NCI-H446 treated with DMSO at 0.1 percent for 48 hours (cell line): Measurements from ENCODE around the gene MDC1.

Experiments used
- DNase-seq: peaks from one replicate; lab custom pipeline; 2025; lab: John Stamatoyannopoulos, UW

Gene MDC1

DNA sequence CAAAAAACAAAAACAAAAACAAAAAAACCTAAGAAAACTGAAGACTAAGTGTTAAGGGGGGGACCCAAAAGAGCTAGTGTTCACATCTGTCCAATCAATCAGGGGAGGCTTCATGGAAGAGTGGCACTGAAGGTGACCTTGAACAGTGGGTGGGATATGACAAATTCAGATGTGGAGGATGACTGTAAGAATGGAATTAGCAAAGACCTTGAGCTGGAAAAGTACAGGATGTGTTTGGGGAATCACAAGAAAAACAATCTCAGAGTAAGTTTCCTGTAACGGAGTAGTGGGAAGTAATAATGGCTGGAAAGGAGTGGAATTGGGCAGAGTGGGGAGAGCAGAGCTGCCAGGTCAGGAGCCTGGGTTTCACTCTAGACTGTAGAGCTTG lies 30.2 kb upstream of the MDC1 start:
- DNase-seq: no peak

DNA sequence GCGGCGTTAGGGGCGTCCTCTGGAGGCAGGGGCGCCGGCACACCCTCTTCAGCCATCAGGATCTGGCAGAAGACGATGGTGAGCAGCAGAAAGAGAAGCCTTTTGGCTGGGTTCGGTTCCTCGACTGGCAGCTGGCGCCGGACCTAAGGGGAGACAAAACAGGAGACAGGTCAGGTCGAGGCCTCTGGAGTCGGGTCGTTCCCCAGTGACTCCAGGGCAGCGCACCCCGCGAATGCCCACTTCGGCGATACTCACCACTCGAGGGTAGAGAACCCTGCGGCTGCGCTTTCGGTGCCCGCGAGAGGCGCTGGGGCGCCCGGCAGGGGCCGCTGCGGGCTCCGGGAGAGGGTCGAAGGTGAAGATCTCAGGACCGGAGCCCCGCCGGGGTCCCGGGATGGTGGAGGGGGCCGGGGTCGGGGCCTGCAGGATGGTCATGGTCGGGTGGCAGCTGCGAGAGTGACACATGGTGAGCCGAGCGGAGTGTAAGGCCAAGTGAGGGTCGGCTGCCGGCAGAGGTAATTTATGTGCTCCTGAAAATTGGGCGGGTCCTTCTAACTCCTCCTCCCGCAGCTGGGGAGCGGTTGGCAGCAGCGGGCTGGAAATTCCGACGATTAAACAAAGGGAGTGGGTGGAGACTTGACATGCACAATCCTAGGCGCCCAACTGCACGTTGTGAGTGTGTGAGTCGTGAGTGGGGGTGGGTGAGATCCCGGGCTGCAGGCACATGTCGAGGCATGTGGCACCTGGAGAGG lies 27.1 kb upstream of the MDC1 start, which contains the start of gene IER3:
TSS of gene IER3 (minus strand) at position 494 of the 752 bp plus-strand sequence. CDS start at position 465, 29 bp downstream.
- no peak for DNase-seq

DNA sequence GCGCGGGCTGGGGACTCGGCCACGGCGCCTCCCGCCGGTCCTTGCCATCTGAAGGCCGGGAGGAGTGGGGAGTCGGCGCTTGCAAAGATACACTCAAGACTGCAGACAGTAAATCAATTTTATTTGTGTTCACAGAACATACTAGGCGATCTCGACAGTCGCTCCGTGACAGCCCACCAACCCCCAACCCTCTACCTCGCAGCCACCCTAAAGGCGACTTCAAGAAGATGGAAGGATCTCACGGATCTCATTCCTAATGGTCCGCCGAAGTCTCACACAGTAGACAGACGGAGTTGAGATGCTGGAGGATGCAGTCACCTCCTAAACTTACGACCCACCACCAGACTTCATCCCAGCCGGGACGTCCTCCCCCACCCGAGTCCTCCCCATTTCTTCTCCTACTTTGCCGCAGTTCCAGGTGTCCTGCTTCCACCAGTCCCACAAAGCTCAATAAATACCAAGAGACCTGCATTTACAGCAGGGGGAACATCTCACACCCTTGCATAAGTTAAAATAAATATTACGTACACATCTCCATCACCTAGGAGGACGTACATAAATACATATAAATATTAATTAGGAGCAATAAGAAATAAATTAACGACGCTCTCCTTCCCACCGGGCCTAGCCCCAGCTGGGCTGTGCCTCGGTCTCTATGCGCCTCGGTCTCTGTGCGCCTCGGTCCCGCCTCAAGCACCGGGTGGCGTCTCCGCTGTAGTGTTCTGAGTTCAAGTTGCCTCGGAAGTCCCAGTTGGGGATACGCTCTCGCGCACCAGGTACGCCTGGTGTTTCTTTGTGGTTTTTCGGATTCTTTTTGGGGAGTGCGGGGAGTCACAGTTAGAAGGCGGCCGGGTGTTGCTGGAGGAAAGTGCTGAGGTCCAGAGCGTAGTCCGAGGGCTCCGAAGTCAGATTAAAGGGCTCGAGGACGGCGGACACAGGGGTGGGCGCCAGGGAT lies 26.3 kb upstream of the MDC1 start:
- no peak for DNase-seq

DNA sequence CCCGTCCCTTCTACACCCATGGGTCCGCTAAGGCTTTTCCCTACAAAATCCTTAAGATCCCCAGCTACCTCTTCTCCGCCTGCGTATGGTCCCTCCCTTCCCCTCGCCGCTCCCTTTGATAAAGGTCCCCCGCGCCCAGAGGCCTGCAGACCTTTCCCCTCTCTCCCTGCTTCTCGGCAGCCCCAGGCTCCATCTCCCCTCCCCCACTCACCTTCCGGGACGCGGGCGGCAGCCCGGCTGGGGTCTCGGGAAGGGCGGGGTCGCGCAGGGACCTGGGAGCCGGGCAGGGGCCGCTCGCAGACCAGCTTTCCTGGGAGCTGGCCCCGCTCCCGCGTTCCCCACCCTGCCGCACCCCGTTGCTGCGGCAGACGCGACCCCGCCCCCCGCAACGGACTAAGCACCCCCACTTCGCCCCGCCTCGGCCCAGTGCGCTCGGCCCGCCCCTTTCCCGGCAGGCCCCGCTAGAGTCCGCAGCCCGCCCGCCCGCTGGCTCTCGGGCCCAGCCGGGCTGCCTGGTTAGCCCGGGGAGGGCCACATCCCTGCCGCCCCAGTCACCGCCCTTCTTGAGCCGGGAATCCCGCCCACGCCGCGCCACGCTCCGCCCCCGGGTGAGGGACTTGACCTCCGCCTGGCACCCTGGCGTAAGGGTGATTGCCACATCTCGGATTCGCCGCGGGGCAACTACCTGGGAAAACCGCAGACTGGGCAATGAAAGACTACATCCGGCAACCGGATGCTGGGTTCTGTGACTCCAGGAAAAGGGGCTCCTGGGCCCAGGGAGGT lies 25.4 kb upstream of the MDC1 start, which contains the start of gene FLOT1:
TSS of gene FLOT1 (minus strand) at position 372 of the 783 bp plus-strand sequence. CDS start 498 bp downstream, outside the sequence.
- peak; percentile 25 for DNase-seq

DNA sequence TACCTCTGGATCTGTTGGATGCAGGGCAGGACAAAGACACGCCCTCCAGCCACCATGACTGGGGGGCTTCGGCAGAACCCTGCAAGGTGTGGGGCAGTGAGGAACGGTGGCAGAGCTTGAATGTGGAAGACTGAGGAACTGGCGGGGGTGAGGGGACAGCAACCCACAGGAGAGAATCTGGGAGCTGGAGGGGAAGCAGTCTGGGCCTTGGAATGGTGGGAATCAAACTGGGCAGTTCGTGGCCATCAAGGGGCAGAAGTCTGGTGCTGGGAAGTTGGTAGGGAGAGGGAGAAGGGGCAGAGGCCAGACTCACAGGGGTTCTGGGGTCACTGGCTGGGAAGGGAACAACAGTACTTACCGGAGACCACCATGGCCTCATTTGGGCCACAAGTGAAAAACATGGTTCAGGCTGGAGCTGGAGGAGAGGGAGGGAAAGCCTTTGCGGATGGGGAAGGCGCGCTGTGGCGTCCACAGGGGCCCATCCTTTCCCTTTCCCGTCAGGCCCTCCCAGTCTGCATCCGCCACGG lies 24.8 kb upstream of the MDC1 start:
- no peak for DNase-seq

DNA sequence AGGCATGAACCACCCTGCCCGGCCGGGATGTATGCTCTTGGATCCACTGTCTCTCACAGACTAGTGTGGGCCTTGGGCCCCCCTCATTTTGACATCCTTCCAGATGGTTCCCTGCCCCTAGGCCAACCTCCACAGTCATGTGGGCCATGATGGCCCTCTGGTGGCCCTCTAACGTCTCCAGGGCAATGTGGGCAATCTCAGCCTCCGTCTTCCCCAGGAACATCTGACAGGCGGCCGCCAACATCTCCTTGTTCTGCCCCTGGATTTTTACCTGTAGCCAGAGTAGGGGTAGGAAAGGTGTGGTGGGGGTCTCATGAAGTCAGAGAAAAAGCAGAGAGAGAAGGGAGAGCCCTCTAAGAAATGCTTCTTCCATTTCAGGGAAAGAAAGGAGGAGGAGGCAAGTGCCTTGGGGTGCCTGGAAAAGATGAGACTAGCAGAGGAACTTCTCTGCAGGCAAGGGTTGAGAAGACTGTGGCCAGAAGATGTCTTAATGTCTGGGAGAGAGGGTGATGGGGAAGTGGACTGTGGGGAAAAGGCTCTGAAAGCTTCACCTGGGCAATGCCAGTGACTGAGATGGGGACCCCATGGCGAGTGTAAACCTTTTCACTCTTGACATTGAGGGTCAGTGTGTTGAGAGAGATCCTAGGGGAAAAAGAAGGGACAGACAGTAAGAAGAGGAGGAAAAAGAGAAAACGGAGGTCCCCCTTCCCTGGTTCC lies 24.1 kb upstream of the MDC1 start:
- no peak for DNase-seq

DNA sequence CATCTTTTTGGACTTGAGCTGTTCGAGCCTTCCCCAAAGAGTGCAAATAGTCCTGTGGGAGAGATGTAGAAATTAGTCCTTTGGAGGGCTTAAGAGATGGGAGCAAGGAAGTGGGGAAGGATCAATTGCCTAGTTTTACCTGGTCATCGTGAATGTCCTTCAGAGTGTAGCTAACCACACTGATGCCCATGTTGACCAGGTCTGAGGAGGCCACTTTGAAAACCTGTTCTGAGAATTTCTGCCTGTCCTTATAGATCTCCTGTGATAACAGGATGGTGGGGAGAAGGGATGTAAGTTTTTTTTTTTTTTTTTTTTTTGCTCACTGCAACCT lies 23.4 kb upstream of the MDC1 start:
- no peak for DNase-seq

DNA sequence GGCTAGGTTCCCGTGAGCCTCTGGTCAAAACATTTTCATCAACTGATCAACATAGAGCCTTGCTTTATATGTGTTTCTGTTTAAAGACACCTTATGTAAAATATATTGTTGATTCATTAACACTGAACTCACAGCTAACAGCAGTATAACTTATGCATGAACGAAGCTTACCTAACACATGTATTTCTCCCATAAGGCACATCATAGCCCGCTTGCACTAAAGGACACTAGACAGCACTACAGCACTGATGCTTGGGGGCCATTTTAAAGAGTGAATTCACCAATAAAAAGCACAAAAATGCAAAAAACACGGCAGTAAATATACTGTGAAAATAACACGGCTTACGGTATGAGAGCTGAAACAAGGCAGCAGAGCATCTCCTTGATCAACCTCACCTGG lies 21.5 kb upstream of the MDC1 start:
- DNase-seq: no peak

DNA sequence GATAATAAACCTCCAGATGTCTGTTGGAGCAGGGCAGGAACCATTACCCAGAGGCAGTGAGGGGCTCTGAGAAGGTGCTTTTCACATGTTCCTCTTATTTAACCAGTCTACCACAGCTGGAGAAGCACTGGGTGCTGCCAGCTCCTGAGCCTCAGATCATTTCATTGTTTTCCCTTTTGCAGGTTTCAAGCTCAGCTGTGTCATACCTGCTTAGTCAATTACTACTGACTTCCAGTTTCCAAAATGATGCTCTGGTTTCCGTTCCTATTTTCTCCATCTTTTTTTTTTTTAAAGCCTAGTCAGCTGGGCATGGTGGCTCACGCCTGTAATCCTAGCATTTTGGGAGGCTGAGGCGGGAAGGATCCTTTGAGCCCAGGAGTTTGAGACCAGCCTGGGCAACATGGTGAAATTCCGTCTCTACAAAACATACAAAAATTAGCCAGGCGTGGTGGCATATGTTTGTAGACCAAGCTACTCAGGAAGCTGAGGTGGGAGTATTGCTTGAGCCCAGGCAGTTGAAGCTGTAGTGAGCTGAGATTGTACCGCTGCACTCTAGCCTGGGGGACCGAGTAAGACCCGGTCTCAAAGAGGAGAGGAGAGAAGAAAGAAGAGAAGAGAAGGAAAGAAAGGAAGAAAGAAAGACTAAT lies 18.7 kb upstream of the MDC1 start:
- DNase-seq: no peak

DNA sequence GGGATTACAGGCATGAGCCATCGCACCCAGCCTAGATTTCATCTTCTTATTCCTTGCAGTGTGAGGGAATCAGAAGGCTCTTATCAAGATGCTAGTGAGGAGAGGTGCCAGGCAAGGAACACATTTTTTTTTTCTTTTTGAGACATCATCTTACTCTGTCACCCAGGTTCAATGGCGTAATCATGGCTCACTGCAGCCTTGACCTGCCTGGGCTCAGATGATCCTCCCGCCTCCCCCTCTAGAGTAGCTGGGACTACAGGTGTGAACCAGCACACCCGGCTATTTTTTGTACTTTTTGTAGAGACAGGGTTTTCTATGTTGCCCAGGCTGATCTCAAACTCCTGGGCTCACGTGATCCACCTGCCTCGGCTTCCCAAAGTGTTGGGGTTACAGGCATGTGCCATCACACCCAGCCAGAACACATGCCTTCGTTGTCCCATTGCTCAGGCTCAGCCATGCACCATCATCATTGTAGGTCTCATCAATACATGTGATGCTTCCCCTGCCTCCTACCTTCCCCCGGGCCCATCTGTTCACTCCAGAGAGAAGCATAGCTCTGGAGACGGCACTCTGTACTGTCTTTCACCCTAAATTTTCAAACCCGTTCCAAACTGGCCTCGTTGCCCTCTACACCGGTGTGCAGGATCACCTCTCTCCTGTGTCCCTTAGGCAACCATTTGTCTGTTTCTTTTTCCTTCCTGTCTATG lies 15.3 kb upstream of the MDC1 start:
- DNase-seq: no peak

DNA sequence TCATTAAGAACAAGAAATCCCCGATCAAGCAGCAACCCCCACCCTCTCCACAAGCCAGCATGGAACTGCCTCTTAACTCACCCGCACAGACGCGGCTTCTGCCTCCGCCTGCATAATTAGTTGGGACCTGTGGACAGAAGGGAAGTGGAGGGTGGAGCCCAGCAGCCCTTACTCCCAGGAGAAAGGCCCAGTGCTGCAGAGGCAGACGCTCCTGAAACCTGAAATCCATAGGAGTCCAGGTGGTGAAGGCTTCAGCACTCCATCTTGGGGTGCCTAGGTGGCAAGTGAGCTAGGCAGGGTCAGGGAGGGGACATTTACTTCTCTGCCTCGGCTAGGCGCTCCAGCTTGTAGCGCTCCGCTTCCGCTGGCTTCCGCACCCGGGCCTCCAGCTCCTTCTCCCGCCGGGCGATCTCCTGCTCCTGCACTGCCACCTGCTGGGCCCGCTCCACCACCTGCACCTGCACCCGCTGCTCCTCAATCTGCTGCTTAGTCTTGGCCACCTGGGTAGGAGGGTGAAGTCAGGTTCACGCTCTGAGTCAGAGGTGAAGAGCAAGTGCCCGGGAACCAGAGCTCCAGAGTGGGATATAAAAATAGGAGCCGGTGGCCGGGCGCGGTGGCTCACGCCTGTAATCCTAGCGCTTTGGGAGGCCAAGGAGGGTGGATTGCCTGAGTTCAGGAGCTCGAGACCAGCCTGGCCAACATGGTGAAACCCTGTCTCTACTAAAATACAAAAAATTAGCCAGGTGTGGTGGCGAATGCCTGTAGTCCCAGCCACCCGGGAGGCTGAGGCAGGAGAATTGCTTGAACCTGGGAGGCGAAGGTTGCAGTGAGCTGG lies 13.7 kb upstream of the MDC1 start:
- no peak for DNase-seq

DNA sequence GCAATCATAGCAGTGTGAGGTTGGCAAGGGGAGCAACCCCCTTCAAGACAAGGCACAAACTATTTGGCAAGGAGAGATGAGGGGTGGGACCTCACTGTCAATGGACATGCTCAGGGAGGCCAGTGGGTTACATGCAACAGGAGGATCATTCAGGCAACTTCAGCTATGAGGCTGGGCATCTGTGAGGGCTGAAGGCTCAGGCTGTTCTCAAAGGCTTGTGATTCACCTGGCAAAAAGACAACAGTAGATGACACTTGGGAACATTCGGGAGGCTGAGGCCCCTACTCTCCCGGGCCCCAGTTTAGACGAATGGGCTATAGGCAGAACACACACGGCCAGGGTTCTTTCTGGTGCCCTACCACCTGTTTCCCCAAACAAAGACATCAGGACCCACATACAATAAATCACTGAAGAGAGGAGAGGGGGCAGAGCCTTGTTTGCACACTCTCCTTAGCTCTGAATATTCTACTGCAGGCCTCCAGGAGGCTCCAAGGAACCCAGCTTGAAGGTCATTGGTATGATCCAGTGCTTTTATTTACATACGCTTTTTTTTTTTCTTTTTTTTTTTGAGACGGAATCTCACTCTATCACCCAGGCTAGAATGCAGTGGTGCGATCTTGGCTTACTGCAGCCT lies 11.0 kb upstream of the MDC1 start:
- DNase-seq: no peak

DNA sequence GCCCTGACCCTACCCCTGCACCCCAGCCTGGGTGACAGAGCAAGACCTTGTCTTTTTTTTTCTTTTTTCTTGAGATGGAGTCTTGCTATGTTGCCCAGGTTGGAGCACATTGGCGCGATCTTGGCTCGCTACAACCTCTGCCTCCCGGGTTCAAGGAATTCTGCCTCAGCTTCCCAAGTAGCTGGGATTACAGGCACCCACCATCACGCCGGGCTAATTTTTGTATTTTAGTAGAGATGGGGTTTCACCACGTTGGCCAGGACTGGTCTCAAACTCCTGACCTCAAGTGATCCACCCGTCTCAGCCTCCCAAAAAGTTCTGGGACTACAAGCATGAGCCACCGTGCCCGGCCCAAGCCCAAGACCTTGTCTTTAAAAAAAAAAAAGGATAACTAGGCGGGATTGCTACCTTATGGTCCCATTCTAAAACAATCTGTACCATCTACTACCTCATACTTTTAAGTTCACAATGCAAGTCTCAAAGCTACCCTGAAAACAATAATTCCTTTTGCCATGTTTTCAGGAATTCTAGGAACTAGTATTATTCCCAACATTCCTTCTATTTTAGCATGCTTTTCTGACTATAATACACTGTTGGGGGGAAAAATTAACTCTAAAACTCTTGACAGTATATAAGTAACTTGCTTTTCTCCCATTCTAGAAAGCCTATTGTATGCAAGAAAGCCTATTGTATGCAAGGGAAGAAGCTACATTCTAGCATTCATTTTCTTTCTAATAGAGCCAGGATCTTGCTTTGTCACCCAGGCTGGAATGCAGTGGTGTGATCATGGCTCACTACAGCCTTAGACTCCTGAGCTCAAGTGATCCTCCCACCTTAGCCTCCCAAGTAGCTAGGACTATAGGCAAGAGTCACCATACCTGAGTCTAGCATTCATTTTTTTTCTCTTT lies 9.7 kb upstream of the MDC1 start:
- DNase-seq: no peak

DNA sequence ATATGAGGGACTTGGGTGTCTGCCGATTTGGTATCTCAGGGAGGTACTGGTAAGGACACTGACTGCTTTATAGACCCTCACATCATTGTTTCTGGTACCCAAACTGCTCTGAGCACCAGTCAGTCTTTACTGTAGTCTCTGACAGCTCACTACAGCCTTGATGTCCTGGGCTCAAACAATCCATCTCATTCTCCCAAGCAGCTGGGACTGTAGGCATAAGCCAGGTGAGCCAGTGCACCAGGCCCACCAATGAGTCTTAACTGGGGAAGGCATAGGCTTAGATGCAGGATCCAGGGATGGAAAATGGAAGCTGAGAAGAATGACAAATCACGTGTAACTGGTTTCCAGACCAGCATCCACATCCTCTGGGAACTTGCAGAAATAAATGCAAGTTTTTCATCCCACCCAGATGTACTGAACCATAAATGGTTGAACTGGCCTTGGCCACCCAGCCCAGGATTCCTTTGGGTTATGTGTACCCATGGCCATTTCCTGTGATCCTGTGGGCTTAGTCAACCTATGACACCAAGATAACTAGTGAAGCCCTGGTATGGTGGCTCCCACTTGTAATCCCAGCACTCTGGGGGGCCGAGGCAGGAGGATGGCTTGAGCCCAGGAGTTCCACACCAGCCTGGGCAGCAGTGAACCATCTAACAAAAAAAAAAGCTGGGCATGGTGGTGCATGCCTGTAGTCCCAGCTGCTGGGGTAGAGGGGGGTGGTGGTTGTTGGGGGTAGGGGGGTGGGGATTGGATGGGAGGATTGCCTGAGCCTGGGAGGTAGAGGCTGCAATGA lies 8.8 kb upstream of the MDC1 start:
- DNase-seq: no peak

DNA sequence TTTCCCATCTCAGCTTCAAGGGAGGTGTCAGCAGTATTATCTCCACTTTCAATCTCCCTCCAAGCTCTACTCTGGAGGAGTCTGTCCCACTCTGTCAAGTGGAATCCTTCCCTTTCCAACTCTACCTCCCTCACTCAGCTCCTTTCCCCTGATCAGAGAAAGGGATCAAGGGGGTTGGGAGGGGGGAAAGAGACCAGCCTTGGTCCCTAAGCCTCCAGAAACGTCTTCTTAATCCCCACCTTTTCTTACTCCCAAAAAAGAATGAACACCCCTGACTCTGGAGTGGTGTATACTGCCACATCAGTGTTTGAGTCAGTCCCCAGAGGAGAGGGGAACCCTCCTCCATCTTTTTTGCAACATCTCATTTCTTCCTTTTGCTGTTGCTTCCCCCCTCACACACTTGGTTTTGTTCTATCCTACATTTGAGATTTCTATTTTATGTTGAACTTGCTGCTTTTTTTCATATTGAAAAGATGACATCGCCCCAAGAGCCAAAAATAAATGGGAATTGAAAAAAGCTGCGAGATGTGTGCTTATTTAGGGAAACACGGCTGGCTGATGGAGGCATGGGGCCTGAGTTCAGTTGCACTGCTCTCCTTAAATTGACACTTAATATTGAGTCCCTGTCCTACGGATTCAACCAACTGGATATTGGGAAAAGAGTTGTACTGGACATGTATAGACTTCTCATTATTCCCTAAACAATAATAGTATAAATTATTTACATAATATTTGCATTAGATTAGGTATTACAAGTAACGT lies 8.0 kb upstream of the MDC1 start:
- no peak for DNase-seq
